Fibroblast of gingiva (primary cell): ENCODE data around the gene PHLDB1.
A peak's percentile ranks its signal among the peaks of the same experiment; 100 is the strongest.

Experiments
- DNase-seq: peaks from one replicate; pipeline ENCODE4 v3.0.0-alpha.2; 2011; ENCODE audit warnings: low read depth

Gene PHLDB1

GRCh38 chr11:118688851-118689502 lies 81.6 kb downstream of the PHLDB1 start:
- no peak for DNase-seq

- DNase-seq, result no peak
Measured at GRCh38 chr11:118689503-118689851, 82.1 kb downstream of the PHLDB1 start.

GRCh38 chr11:118689852-118690552 lies 82.6 kb downstream of the PHLDB1 start:
- peak; percentile 93 for DNase-seq

- no peak for DNase-seq
Measured at GRCh38 chr11:118690553-118691304, 83.3 kb downstream of the PHLDB1 start.

DNA sequence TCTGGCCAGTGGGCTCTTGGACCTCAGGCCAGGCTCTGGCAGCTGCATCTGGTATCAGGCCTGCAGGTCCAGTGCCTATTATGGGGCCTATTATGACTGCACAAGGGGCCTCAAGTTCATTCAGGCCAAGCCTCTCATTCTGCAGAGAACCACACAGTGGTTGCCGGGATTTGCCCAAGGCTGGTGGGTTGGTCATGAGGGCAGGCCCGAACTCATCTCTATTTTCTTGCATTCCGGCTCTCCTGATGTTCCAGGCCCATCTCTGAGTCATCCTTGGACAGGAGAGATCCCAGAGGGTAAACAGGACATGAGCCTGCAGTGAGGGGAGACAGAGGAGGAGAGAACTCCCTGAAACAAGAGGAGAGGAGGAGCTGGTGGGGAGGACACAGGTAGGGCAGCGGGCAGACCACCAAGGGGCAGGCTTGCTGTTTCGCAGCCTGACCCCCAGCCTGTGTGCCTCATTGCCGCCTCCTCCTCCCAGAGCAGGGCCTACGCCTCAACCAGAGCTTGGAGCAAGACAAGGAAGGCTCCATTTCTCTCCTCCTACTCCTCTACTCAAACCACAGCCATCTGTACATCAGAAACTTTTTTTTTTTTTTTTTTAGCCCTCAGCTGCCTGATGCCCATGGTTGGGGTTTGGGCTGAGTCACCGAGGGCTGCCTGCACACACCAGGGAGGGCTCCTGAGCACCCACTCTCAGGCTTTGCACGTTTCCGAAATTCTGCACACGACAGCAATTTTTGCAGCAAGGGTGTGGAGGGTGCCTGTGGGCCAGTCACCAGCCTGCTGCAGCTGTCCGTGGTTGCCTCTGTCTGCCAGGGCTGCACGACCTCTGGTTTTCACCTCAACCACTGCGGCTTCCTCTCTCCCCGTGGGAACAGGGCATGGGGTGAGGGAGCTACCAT lies 84.8 kb downstream of the PHLDB1 start:
- DNase-seq, result no peak

DNA sequence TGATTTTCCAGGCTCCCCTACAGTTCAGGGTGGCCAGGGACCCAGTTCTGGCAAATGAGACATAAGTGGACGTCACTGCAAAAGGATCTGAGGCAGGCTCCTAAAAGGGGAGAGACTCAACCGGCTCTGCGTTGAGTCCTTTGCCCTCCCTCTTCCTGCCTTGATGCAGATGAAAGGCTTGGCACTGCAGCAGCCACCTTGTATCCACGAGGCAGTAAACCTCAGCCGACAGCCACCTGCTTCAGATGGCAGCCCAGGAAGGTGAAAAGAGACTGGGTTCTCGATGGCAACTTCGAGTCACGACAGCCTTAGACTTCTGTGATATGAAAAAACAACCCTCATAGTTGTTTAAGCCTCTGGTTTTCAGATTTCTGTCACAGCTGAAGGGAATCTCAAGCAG lies 86.8 kb downstream of the PHLDB1 start:
- no peak for DNase-seq

- no peak for DNase-seq
Measured at GRCh38 chr11:118694771-118695170, 87.4 kb downstream of the PHLDB1 start.

- no peak for DNase-seq
Measured at GRCh38 chr11:118696673-118697226, 89.3 kb downstream of the PHLDB1 start.

- no peak for DNase-seq
Measured at GRCh38 chr11:118697346-118697745, 89.9 kb downstream of the PHLDB1 start.

GRCh38 chr11:118699506-118700220 lies 92.2 kb downstream of the PHLDB1 start:
- no peak for DNase-seq

DNA sequence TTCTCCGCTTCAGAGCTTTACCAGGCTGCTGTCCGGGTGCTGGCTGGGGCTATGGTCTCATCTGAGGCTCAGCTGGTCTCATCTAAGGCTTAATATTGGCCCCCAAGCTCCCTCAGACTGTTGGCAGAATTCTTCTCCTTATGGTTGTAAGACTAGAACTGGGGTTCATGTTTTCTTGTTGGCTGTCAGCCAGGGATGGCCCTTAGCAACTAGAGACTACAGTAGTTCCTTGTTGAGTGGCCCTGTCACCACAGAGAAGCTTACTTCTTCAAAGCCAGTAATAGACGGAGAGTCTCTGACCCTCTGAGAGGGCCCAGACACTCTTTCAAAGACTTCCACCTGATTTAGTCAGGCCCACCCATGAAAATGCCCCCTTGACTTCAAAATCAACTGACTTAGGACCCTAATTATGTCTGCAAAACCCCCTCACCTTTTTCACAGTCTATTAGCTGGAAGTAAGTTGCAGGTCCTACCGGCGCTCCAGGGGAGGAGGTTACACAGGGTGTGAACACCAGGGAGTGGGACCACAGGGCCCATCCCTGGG lies 96.2 kb downstream of the PHLDB1 start:
- DNase-seq, result no peak

GRCh38 chr11:118705111-118705741 lies 97.8 kb downstream of the PHLDB1 start:
- DNase-seq, result peak; percentile 30

GRCh38 chr11:118705791-118706545 lies 98.6 kb downstream of the PHLDB1 start:
- no peak for DNase-seq

GRCh38 chr11:118706546-118706825 lies 99.1 kb downstream of the PHLDB1 start:
- DNase-seq, result no peak
